ENCODE data around the gene FGD6.

FGD6 gene

GRCh38 chr12:95057424-95057823 is 159.8 kb downstream of the FGD6 start (continued):
- TF ChIP-seq TSHZ2 (CRISPR knock-in tag; IDR thresholded peaks at IDR 0.05) (no peak), RARB (CRISPR knock-in tag; IDR thresholded peaks at IDR 0.05) (no peak)

GRCh38 chr12:95055057-95055456 is 162.2 kb downstream of the FGD6 start:
- TF ChIP-seq CSRNP3 (CRISPR knock-in tag; IDR thresholded peaks at IDR 0.05) (no peak), RARB (CRISPR knock-in tag; IDR thresholded peaks at IDR 0.05) (no peak), TOX (CRISPR knock-in tag; IDR thresholded peaks at IDR 0.05; ENCODE audit: borderline replicate concordance) (no peak), CSDC2 (CRISPR knock-in tag; IDR thresholded peaks at IDR 0.05) (no peak), TCF4 (CRISPR knock-in tag; IDR thresholded peaks at IDR 0.05; ENCODE audit: borderline replicate concordance) (no peak), PPARA (CRISPR knock-in tag; IDR thresholded peaks at IDR 0.05; ENCODE audit: borderline replicate concordance) (no peak), ZFP3 (CRISPR knock-in tag; IDR thresholded peaks at IDR 0.05) (no peak), POU6F1 (CRISPR knock-in tag; IDR thresholded peaks at IDR 0.05; ENCODE audit: borderline replicate concordance, low read depth) (no peak), BACH2 (CRISPR knock-in tag; IDR thresholded peaks at IDR 0.05; ENCODE audit: borderline replicate concordance) (no peak), ESRRG (CRISPR knock-in tag; IDR thresholded peaks at IDR 0.05) (no peak), ISL1 (CRISPR knock-in tag; IDR thresholded peaks at IDR 0.05) (no peak), PATZ1 (CRISPR knock-in tag; IDR thresholded peaks at IDR 0.05; ENCODE audit: borderline replicate concordance) (no peak), GLIS3 (CRISPR knock-in tag; IDR thresholded peaks at IDR 0.05) (no peak), ARNTL (CRISPR knock-in tag; IDR thresholded peaks at IDR 0.05; ENCODE audit: borderline replicate concordance, low read depth) (no peak)
- no peak for ATAC-seq

GRCh38 chr12:95054206-95054605 is 163.1 kb downstream of the FGD6 start:
- no peak for ATAC-seq
- TF ChIP-seq OSR1 (CRISPR knock-in tag; IDR thresholded peaks at IDR 0.05) (no peak), GLIS3 (CRISPR knock-in tag; IDR thresholded peaks at IDR 0.05) (no peak), PPARA (CRISPR knock-in tag; IDR thresholded peaks at IDR 0.05; ENCODE audit: borderline replicate concordance) (no peak), CSDC2 (CRISPR knock-in tag; IDR thresholded peaks at IDR 0.05) (no peak), POU6F1 (CRISPR knock-in tag; IDR thresholded peaks at IDR 0.05; ENCODE audit: borderline replicate concordance, low read depth) (no peak), SNAI2 (CRISPR knock-in tag; IDR thresholded peaks at IDR 0.05) (no peak), ZNF8 (CRISPR knock-in tag; IDR thresholded peaks at IDR 0.05) (no peak), ZFP30 (CRISPR knock-in tag; IDR thresholded peaks at IDR 0.05) (no peak)

- ATAC-seq: no peak
- TF ChIP-seq ZNF70 (CRISPR knock-in tag; IDR thresholded peaks at IDR 0.05) (no peak), ZNF565 (CRISPR knock-in tag; conservative IDR thresholded peaks at IDR 0.05; ENCODE audit: low read depth) (no peak), POU6F1 (CRISPR knock-in tag; IDR thresholded peaks at IDR 0.05; ENCODE audit: borderline replicate concordance, low read depth) (no peak), ZFP30 (CRISPR knock-in tag; IDR thresholded peaks at IDR 0.05) (no peak), OSR1 (CRISPR knock-in tag; IDR thresholded peaks at IDR 0.05) (no peak), BACH2 (CRISPR knock-in tag; IDR thresholded peaks at IDR 0.05; ENCODE audit: borderline replicate concordance) (no peak), CREB5 (CRISPR knock-in tag; IDR thresholded peaks at IDR 0.05; ENCODE audit: low read depth) (no peak), RARB (CRISPR knock-in tag; IDR thresholded peaks at IDR 0.05) (no peak), GLIS3 (CRISPR knock-in tag; IDR thresholded peaks at IDR 0.05) (no peak), SNAI2 (CRISPR knock-in tag; IDR thresholded peaks at IDR 0.05) (no peak), TOX (CRISPR knock-in tag; IDR thresholded peaks at IDR 0.05; ENCODE audit: borderline replicate concordance) (no peak), PPARA (CRISPR knock-in tag; IDR thresholded peaks at IDR 0.05; ENCODE audit: borderline replicate concordance) (no peak), ARNTL (CRISPR knock-in tag; IDR thresholded peaks at IDR 0.05; ENCODE audit: borderline replicate concordance, low read depth) (no peak)
Observed at GRCh38 chr12:95051241-95051640, 166.0 kb downstream of the FGD6 start.
